Stimulated activated CD4-positive, alpha-beta T cell treated with anti-CD3 and anti-CD28 coated beads, Interleukin-12 subunit alpha, Interleukin-12 subunit beta, amount 100 ng/mL, for 4 hours (primary cell): ENCODE measurements around the gene PTH2.
A peak's percentile ranks its signal among the peaks of the same experiment; 100 is the strongest.
"Not testable (repeated sequence)": the region's sequence is repeated elsewhere in the genome, so short reads cannot be mapped to it uniquely, and the experiment has no call there.

Source experiments
- DNase-seq: peaks from one replicate; pipeline ENCODE4 v3.0.0-alpha.2; 2020

The PTH2 gene

GRCh38 chr19:49447485-49448431 lies 24.5 kb upstream of the PTH2 start:
- no peak for DNase-seq

- DNase-seq = no peak
These were observed 22.8 kb upstream of the PTH2 start for GRCh38 chr19:49445997-49446396.

DNA sequence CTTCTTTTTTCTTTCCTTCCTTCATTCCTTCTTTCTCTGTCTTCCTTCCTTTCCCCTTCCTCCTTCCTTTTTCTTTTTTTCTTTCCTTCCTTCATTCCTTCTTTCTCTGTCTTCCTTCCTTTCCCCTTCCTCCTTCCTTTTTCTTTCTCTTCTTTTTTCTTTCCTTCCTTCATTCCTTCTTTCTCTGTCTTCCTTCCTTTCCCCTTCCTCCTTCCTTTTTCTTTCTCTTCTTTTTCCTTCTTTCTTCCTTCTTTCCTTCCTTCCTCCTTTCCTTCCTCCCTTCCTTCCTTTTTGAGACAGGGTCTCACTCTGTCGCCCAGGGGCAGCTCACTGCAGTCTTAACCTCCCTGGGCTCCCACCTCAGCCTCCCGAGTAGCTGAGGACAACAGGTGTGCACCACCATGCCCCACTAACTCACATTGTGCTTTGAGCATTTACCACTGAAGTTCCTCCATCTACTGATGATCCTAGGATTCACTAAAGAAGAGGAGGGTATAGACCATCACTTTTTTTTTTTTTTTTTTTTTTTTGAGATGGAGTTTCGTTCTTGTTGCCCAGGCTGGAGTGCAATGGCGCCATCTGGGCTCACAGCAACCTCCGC lies 21.0 kb upstream of the PTH2 start:
- DNase-seq = not testable (repeated sequence)

- peak; percentile 91 for DNase-seq
These were observed 20.3 kb upstream of the PTH2 start for GRCh38 chr19:49443366-49444099.

- DNase-seq = peak; percentile 53
These were observed 19.6 kb upstream of the PTH2 start for GRCh38 chr19:49442771-49443365.

DNA sequence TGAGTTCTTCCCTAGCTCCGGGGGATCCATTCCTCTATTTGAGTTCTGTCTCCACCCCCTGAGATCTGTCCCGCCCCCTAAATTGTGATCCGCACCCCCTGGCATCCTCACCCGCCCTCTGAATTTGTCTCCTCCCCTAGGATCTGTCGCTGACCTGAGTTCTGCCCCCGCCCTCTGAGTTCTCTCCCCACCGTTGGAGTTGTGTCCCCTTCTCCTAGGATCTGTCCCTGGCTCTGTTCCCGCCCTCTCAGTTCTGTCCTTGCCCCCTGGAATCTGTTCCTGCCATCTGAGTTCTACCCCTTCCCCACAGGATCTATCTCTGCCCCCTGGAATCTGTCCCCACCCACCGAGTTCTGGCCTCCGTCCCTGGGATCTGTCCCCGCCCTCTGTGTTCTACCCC lies 19.1 kb upstream of the PTH2 start:
- DNase-seq = no peak

- no peak for DNase-seq
These were observed 18.7 kb upstream of the PTH2 start for GRCh38 chr19:49441960-49442350.

- peak; percentile 36 for DNase-seq
These were observed 18.1 kb upstream of the PTH2 start, which contains the start of gene SLC17A7 for GRCh38 chr19:49441210-49441959. TSS of gene SLC17A7 (minus strand) at chr19:49441527. CDS start at chr19:49441379, 148 bp downstream.

DNA sequence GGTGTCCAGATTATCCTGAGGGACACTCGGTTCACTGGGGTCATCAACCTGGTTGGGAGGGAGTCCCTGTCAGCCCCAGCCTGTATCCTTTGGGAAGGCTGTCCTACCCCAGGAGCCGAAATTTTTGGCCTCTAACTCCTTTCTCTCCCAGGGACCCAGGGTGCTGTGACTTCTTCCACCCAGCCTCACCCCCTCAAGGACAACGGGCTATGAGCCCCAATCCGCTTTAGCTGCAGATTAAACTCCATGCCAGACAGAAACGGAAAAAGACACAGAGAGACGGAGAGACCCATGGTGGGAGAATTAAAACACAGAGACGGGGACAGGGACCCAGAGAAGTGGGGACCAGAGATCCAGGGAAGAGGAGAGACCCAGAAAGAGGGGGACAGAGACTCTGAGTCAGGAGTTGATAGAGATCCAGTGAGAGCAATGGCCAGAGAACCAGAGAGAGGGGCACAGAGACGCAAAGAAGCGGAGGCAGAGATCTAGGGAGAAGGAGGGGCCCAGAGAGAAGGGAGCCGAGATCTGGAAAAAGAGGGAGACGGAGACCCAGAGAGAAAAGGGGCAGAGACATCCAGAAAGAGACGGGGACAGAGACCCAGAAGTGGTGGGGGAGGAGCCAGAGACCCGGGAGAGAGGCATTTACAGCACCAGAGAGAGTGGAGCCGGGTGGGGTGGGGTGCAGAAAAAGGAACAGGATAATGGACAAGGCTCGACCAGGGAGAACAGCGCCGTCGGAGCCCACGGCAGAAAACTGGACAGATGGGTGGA lies 17.4 kb upstream of the PTH2 start:
- DNase-seq = no peak

DNA sequence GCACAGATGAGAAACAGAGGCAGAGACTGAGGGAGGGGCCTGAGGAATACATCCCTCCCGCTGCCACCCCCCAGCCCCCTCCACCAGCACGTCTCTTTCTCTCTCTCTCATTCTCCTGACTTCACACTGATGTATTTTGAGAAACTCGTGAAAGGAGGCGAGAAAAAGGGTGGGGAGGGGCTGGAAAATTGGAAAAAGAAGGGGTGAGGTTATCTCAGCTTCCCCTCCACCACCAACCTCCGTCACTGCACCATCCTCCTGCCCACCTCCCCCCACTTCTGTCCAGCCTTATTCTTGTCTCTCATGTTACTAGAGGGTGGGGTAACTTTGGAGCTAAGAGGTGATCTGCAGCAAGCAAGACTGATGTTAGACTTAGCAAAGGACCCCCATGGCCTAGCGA lies 16.6 kb upstream of the PTH2 start:
- DNase-seq = no peak

GRCh38 chr19:49438261-49438660 lies 15.0 kb upstream of the PTH2 start:
- no peak for DNase-seq

- DNase-seq = no peak
These were observed 14.0 kb upstream of the PTH2 start for GRCh38 chr19:49437231-49437630.

DNA sequence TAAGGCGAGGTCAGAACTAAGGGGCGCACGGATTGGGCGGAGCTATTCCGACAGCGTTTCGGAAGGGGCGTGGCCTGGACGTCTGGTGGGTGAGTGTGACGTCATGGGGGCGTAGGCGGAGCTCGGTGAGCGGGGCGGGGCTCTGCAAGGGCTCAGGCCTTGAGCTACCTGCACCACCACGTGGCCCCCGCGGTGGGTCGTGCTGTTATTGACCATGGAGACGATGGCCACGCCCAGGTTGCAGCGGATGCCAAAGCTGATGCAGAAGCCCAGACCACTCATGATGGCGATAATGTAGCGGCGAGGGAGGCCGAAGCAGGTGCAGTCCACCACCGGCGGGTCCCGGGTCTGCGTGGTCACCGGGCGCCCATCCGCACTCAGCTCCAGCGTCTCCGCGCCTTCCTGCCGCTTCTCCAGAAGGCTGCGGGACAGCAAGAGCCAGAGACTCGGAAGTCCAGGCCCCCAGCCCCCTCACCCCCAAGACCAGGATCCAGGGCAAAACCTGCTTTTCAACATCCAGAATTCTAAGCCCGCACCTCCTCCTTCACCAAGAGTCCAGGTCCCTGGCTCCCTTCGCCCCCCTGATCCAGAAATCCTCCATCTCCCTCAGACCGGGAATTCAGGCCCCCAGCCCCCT lies 13.3 kb upstream of the PTH2 start:
- peak; percentile 53 for DNase-seq

GRCh38 chr19:49435670-49436069 lies 12.4 kb upstream of the PTH2 start:
- DNase-seq = no peak

DNA sequence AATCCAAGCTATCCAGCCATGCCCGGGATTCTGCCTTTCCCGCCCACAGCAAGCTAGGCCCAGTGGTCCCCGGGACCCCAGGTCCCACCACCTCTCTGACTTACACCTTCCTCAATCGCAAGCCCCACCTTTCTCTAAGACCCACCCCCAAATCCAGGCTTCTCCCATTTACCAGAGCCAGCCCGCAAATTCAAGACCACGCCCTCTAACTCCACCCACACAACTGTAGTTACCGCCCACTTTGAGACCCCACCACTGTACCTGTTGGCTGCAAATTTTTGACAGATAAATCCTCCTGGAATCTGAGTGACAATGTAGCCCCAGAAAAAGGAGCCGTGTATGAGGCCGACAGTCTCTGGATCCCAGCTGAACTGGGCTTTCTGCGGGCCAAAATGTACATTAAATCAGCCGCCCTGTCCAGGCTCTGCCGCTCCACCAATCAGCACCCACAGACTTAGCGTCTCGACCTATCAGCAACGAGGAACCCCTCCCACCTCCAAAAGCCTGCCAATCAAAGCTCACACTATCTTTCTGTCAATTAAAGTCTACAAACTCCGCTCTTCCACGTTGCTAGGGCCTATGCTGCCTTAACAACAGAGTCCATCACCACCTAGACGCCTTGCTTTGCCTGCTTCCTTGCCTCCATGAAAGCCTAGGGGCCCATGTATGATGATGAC lies 11.8 kb upstream of the PTH2 start:
- DNase-seq = no peak

GRCh38 chr19:49433240-49433901 lies 10.1 kb upstream of the PTH2 start:
- no peak for DNase-seq

GRCh38 chr19:49432141-49433073 lies 9.2 kb upstream of the PTH2 start:
- no peak for DNase-seq

- no peak for DNase-seq
These were observed 8.1 kb upstream of the PTH2 start for GRCh38 chr19:49431330-49431749.
